ENCODE results near the gene FLYWCH1.

DNA sequence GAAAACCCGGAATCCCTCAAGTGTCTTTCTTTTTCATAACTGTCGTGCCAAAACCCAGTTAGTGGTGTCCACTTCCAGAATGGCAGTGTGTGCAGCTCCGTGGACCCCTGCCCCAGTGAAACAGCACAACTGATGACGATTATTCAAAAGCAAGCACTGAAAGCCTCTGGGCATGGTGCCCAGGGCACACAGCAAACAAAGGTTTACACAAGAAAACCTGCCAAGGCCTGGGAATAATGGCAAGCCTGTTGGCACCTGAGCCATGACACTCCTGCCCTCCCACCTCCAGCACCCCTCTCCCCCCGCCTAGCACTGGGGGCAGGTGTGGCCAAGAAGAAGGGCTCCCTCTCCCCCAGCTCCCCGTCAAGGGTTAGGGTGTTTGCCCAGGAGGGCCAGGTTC is 65.7 kb downstream of the FLYWCH1 start:
- TF ChIP-seq EZH2 (IDR thresholded peaks at IDR 0.05; ENCODE audit: borderline replicate concordance, insufficient read depth, low read depth, low read length, poor library complexity, severe bottlenecking) = no peak
- TF ChIP-seq, protein P1, sequence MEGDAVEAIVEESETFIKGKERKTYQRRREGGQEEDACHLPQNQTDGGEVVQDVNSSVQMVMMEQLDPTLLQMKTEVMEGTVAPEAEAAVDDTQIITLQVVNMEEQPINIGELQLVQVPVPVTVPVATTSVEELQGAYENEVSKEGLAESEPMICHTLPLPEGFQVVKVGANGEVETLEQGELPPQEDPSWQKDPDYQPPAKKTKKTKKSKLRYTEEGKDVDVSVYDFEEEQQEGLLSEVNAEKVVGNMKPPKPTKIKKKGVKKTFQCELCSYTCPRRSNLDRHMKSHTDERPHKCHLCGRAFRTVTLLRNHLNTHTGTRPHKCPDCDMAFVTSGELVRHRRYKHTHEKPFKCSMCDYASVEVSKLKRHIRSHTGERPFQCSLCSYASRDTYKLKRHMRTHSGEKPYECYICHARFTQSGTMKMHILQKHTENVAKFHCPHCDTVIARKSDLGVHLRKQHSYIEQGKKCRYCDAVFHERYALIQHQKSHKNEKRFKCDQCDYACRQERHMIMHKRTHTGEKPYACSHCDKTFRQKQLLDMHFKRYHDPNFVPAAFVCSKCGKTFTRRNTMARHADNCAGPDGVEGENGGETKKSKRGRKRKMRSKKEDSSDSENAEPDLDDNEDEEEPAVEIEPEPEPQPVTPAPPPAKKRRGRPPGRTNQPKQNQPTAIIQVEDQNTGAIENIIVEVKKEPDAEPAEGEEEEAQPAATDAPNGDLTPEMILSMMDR (IDR thresholded peaks at IDR 0.05) = no peak

Data from B cell (primary cell).